ENCODE measurements around the gene GPR176.

GPR176 gene

GRCh38 chr15:39788800-39789565 lies 131.1 kb downstream of the GPR176 start:
- Histone ChIP-seq H3K36me3 (ENCODE audit: control insufficient read depth, insufficient read depth, low read length) (no peaks in the 10 kb centered on the region), H3K27ac (ENCODE audit: insufficient read depth, low read depth, low read length, poor library complexity, severe bottlenecking) (no peak overlapping the region), H3K4me3 (ENCODE audit: insufficient read depth, low read depth, low read length) (no peak overlapping the region), H3K27me3 (ENCODE audit: control insufficient read depth, insufficient read depth, low read length, poor library complexity, severe bottlenecking) (no peaks in the 10 kb centered on the region), H3K9me3 (ENCODE audit: control insufficient read depth, low read length) (no peaks in the 10 kb centered on the region), H3K4me1 (ENCODE audit: control insufficient read depth, insufficient read depth, low read length) (peaks cover 10% of the 10 kb centered on the region)
- 86 to 93% methylated on average over 2 to 3 of the region's 3 CpGs for WGBS, 2 experiments

DNA sequence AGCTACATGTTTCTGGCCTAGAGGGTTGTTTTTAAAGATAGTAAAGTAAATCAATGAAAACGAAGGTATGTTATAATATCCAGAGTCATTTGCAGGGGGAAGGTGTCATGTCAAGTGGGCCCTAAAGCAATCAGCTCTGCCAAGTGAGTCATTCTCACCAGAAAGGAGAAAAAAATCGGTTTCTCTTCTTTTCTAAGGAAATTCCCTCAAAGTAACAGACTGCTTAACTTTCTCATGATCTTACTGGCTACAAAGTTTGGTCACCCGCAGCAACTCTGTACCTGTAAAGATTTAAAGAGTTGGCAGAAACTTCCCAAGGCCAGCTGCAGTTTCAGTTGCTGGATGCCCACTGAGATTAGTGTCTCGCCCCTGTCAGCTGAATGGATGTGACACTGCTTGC lies 132.0 kb downstream of the GPR176 start:
- Histone ChIP-seq H3K27me3 (ENCODE audit: control insufficient read depth, insufficient read depth, low read length, poor library complexity, severe bottlenecking) (no peaks in the 10 kb centered on the region), H3K9me3 (ENCODE audit: control insufficient read depth, low read length) (no peaks in the 10 kb centered on the region), H3K4me3 (ENCODE audit: insufficient read depth, low read depth, low read length) (no peak overlapping the region), H3K4me1 (ENCODE audit: control insufficient read depth, insufficient read depth, low read length) (peaks cover 10% of the 10 kb centered on the region), H3K27ac (ENCODE audit: insufficient read depth, low read depth, low read length, poor library complexity, severe bottlenecking) (no peak overlapping the region), H3K36me3 (ENCODE audit: control insufficient read depth, insufficient read depth, low read length) (no peaks in the 10 kb centered on the region)
- 74 to 89% methylated on average over 4 of the region's 4 CpGs for WGBS, 2 experiments

DNA sequence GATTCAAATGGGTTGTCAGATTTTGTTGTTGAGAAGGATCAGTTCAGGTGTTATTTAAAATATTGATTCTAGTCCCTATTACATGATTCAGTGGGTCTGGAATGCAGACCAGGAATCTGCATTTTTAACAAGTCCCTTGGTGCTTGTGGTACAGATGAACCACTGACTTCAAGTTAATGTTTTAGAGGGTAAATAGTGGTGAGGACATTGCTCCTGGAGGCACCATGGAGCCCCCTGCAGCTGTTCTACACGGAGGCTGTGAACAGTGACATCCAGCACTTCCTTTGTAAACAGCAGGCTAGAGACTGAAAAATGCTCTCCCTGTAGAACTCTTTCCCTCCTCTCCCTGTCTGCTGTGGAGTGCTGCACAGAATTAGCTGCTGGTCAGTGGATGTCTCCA lies 132.6 kb downstream of the GPR176 start:
- H3K27me3 ChIP-seq (ENCODE audit: control insufficient read depth, insufficient read depth, low read length, poor library complexity, severe bottlenecking) = no peaks in the 10 kb centered on the region
- no peak overlapping the region for H3K27ac ChIP-seq (ENCODE audit: insufficient read depth, low read depth, low read length, poor library complexity, severe bottlenecking)
- peaks cover 10% of the 10 kb centered on the region for H3K4me1 ChIP-seq (ENCODE audit: control insufficient read depth, insufficient read depth, low read length)
- 0 to 5% methylated on average over 1 of the region's 1 CpG for WGBS, 2 experiments
- H3K4me3 ChIP-seq (ENCODE audit: insufficient read depth, low read depth, low read length) = no peak overlapping the region
- no peaks in the 10 kb centered on the region for H3K36me3 ChIP-seq (ENCODE audit: control insufficient read depth, insufficient read depth, low read length)
- no peaks in the 10 kb centered on the region for H3K9me3 ChIP-seq (ENCODE audit: control insufficient read depth, low read length)

DNA sequence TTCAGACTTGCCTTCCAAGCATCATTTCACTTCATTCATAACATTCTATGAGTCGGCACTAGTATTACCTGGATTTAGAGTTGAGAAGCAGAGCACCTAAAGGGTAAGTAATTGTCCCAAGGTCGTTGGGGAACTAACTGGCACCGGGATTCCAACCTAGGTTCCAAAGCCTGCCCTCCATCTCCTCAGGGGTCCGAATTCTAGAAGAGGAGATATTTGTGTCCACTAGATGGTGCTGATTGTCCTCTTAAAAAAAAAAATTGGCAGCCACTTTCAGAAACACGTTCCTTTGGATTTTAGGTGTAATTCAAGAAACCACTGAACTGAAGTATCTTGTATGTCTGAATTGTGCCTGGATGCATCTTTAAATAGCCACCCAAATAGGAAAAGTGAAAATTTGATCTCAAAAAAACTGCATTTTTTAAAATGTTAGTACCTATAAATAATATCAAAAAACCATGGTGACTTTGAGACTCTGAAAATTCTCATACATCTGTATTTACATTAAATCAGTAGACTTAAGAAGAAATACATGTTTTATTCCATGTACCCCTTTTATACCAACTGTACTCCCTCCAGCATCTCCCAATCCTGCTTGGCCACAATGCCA lies 133.5 kb downstream of the GPR176 start:
- Histone ChIP-seq H3K4me1 (ENCODE audit: control insufficient read depth, insufficient read depth, low read length) (peaks cover 10% of the 10 kb centered on the region), H3K27ac (ENCODE audit: insufficient read depth, low read depth, low read length, poor library complexity, severe bottlenecking) (peak overlapping the region; percentile 19), H3K9me3 (ENCODE audit: control insufficient read depth, low read length) (no peaks in the 10 kb centered on the region), H3K4me3 (ENCODE audit: insufficient read depth, low read depth, low read length) (no peak overlapping the region), H3K27me3 (ENCODE audit: control insufficient read depth, insufficient read depth, low read length, poor library complexity, severe bottlenecking) (no peaks in the 10 kb centered on the region), H3K36me3 (ENCODE audit: control insufficient read depth, insufficient read depth, low read length) (no peaks in the 10 kb centered on the region)
- 19 to 20% methylated on average over 5 of the region's 5 CpGs for WGBS, 2 experiments

DNA sequence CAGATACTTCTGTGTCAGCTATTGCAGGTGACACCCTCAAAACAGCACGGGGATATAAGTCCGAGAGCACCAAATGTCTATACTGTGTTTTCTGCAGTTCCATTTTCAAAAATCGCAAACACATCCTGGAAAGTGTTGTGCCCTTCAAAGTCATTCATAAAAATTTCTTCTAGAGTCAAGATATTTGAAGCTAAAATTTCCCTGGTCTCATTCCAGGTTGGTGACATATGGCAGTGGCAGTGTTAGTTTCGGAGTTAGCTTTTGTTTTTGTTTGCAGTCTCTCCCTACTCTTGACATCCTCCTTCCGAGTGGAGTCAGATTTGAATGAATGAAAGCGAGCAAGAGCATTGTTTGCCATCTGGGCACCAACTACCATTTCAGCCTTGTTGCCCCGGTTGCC lies 134.2 kb downstream of the GPR176 start:
- no peaks in the 10 kb centered on the region for H3K36me3 ChIP-seq (ENCODE audit: control insufficient read depth, insufficient read depth, low read length)
- H3K4me3 ChIP-seq (ENCODE audit: insufficient read depth, low read depth, low read length) = no peak overlapping the region
- H3K27ac ChIP-seq (ENCODE audit: insufficient read depth, low read depth, low read length, poor library complexity, severe bottlenecking) = no peak overlapping the region
- H3K4me1 ChIP-seq (ENCODE audit: control insufficient read depth, insufficient read depth, low read length) = peaks cover 10% of the 10 kb centered on the region
- H3K27me3 ChIP-seq (ENCODE audit: control insufficient read depth, insufficient read depth, low read length, poor library complexity, severe bottlenecking) = no peaks in the 10 kb centered on the region
- WGBS, 2 experiments = 88% methylated on average over 7 of the region's 7 CpGs
- no peaks in the 10 kb centered on the region for H3K9me3 ChIP-seq (ENCODE audit: control insufficient read depth, low read length)

DNA sequence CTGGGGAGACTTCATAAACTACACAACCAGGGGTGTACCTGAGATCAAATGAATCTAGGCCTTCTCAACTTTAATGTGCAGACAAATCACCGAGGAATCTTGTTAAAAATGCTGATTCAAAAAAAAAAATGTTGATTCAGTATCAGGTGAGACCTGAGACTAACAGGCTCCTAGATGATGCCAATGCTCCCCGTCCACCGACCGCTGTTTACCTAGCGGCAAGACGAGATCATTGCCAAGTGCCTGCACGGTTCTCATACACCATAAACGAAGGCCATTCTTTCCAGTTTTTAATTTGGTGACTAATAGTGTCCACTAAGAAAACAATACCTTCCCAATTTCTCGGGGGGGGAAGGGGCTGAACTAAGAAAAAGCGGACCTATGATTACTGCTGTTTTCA lies 134.9 kb downstream of the GPR176 start:
- H3K4me1 ChIP-seq (ENCODE audit: control insufficient read depth, insufficient read depth, low read length) = peaks cover 10% of the 10 kb centered on the region
- 84 to 89% methylated on average over 9 to 10 of the region's 10 CpGs for WGBS, 2 experiments
- H3K27ac ChIP-seq (ENCODE audit: insufficient read depth, low read depth, low read length, poor library complexity, severe bottlenecking) = no peak overlapping the region
- peak overlapping the region; percentile 14 for H3K4me3 ChIP-seq (ENCODE audit: insufficient read depth, low read depth, low read length)
- no peaks in the 10 kb centered on the region for H3K36me3 ChIP-seq (ENCODE audit: control insufficient read depth, insufficient read depth, low read length)
- no peaks in the 10 kb centered on the region for H3K9me3 ChIP-seq (ENCODE audit: control insufficient read depth, low read length)
- H3K27me3 ChIP-seq (ENCODE audit: control insufficient read depth, insufficient read depth, low read length, poor library complexity, severe bottlenecking) = no peaks in the 10 kb centered on the region

DNA sequence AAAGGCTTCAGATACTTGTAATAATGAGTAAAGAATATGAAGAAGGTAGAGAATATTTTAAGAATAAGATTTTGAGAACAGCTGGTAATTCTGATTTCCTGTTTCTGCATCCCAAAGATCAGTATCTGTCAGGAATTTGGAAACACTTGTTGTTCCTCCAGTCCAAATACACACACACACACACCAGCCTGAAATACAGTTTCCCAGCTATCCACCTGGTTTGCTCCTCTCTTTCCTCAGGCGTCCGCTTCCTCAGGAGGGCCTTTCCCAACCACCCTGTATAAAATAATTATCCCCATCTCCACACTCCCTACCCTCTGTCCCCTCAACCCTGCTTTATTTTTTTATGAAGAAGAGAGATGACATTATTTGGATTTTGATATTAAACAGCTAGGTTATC lies 135.4 kb downstream of the GPR176 start:
- no peaks in the 10 kb centered on the region for H3K36me3 ChIP-seq (ENCODE audit: control insufficient read depth, insufficient read depth, low read length)
- H3K9me3 ChIP-seq (ENCODE audit: control insufficient read depth, low read length) = no peaks in the 10 kb centered on the region
- WGBS, 2 experiments = 89 to 96% methylated on average over 2 of the region's 2 CpGs
- H3K4me3 ChIP-seq (ENCODE audit: insufficient read depth, low read depth, low read length) = no peak overlapping the region
- no peaks in the 10 kb centered on the region for H3K27me3 ChIP-seq (ENCODE audit: control insufficient read depth, insufficient read depth, low read length, poor library complexity, severe bottlenecking)
- H3K27ac ChIP-seq (ENCODE audit: insufficient read depth, low read depth, low read length, poor library complexity, severe bottlenecking) = no peak overlapping the region
- peaks cover 10% of the 10 kb centered on the region for H3K4me1 ChIP-seq (ENCODE audit: control insufficient read depth, insufficient read depth, low read length)

DNA sequence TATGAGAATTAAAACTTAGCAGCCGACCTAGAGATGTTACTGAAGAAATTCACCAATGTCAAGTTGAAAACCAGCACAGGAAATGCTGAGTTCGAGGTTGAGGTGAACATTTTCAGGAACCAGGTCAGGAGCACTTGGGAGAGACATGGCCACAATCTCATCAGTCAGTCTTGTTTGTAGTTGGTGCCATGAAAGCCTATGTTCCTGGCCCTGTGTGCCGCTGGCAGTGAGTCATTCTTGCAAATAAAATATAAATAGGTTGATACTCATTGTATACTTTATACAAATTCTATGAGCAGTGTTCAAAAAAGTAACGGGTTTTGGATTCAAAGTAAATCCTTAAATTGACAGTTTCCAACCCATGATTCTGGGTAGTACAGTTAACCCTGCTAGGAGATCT lies 135.9 kb downstream of the GPR176 start:
- peak overlapping the region; percentile 7 for H3K4me3 ChIP-seq (ENCODE audit: insufficient read depth, low read depth, low read length)

DNA sequence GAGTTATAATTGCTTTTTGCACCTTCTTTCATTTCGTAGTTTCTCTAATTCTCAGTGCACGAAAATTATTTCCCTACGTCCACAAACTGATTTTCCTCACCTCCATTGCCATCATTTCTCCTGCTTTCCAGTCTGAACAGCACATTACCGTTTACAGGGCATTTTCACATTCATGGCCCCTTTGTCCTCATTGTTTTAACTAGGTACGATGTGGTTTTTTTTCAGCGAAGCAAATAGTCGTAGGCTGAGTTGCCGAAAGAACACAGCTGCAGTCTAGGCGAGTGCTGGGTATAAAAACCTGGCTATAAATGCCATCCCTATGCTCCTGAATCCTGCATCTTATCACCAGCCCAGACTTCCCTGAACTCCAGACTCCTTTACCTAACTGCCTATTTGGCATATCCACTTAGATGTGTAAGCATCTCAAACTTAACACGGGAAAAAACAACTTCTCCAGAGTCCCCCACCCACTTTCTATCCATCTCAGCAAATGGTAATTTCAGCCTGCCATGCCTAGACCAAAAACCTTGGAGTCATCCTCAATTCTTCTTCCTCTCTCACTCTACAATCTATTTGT lies 136.7 kb downstream of the GPR176 start:
- Histone ChIP-seq H3K36me3 (ENCODE audit: control insufficient read depth, insufficient read depth, low read length) (no peaks in the 10 kb centered on the region), H3K4me3 (ENCODE audit: insufficient read depth, low read depth, low read length) (peak overlapping the region; percentile 80), H3K27ac (ENCODE audit: insufficient read depth, low read depth, low read length, poor library complexity, severe bottlenecking) (no peak overlapping the region), H3K9me3 (ENCODE audit: control insufficient read depth, low read length) (no peaks in the 10 kb centered on the region), H3K27me3 (ENCODE audit: control insufficient read depth, insufficient read depth, low read length, poor library complexity, severe bottlenecking) (no peaks in the 10 kb centered on the region), H3K4me1 (ENCODE audit: control insufficient read depth, insufficient read depth, low read length) (peaks cover 8% of the 10 kb centered on the region)
- WGBS, 2 experiments = 4% methylated on average over 10 of the region's 10 CpGs

More for the DNA sequence above, 135.9 kb downstream of the GPR176 start:
- H3K4me1 ChIP-seq (ENCODE audit: control insufficient read depth, insufficient read depth, low read length) = peaks cover 10% of the 10 kb centered on the region
- no peaks in the 10 kb centered on the region for H3K9me3 ChIP-seq (ENCODE audit: control insufficient read depth, low read length)
- no peaks in the 10 kb centered on the region for H3K36me3 ChIP-seq (ENCODE audit: control insufficient read depth, insufficient read depth, low read length)
- whole genome bisulfite sequencing, 2 experiments = 90 to 93% methylated on average over 3 to 4 of the region's 4 CpGs
- no peak overlapping the region for H3K27ac ChIP-seq (ENCODE audit: insufficient read depth, low read depth, low read length, poor library complexity, severe bottlenecking)
- no peaks in the 10 kb centered on the region for H3K27me3 ChIP-seq (ENCODE audit: control insufficient read depth, insufficient read depth, low read length, poor library complexity, severe bottlenecking)

GRCh38 chr15:39782441-39783138 lies 137.5 kb downstream of the GPR176 start, which contains the start of gene FSIP1:
Gene FSIP1, minus strand, starts transcription at chr15:39782841. Its CDS starts 6,317 bp downstream, at chr15:39776524.
- Histone ChIP-seq H3K9me3 (ENCODE audit: control insufficient read depth, low read length) (no peaks in the 10 kb centered on the region), H3K36me3 (ENCODE audit: control insufficient read depth, insufficient read depth, low read length) (no peaks in the 10 kb centered on the region), H3K27me3 (ENCODE audit: control insufficient read depth, insufficient read depth, low read length, poor library complexity, severe bottlenecking) (no peaks in the 10 kb centered on the region), H3K27ac (ENCODE audit: insufficient read depth, low read depth, low read length, poor library complexity, severe bottlenecking) (peak within 1 kb of the TSS; percentile 88), H3K4me3 (ENCODE audit: insufficient read depth, low read depth, low read length) (peak within 1 kb of the TSS; percentile 80), H3K4me1 (ENCODE audit: control insufficient read depth, insufficient read depth, low read length) (peaks cover 4% of the 10 kb centered on the region)
- WGBS, 2 experiments = 0% methylated on average over 64 of the region's 64 CpGs
